Lower lobe of right lung (tissue), 2 donors: Measurements from ENCODE around the gene RAD23A. TPM values are rescaled to one million over a fixed set of nuclear protein-coding genes. Genes with fewer than 3 reads are reported as not detected.
"Not testable (repeated sequence)": the region's sequence is repeated elsewhere in the genome, so short reads cannot be mapped to it uniquely, and the experiment has no call there.

Experiments
- ATAC-seq, 2 donors: fragments of 200-7000 bp; cut with Tn5 transposase; one replicate each; pipeline ENCODE4 v1.9.1; 2020 to 2022; ENCODE audit warnings: mild to moderate bottlenecking in 2 of 2, moderate library complexity in 2 of 2
- DNase-seq: peaks from one replicate; pipeline ENCODE4 v3.0.0-alpha.2; 2020
- H3K27ac ChIP-seq: fragments of 200-600 bp; one replicate; pipeline ENCODE4 v1.8.0; 2022
- H3K27me3 ChIP-seq: fragments of 200-600 bp; one replicate; pipeline ENCODE4 v1.8.0; 2022; ENCODE audit warnings: low read depth
- H3K36me3 ChIP-seq: fragments of 200-600 bp; one replicate; pipeline ENCODE4 v1.8.0; 2022; ENCODE audit warnings: mild to moderate bottlenecking
- H3K4me1 ChIP-seq: fragments of 200-600 bp; one replicate; pipeline ENCODE4 v1.8.0; 2022
- H3K4me3 ChIP-seq: fragments of 200-600 bp; one replicate; pipeline ENCODE4 v1.8.0; 2022; ENCODE audit warnings: mild to moderate bottlenecking
- H3K9me3 ChIP-seq: fragments of 200-600 bp; one replicate; pipeline ENCODE4 v1.8.0; 2022
- intact Hi-C: fragments of 100-400 bp; cut with DNase I; formaldehyde crosslinking; loops from one replicate; pipeline ENCODE4 v1.11.0; 2022
- total RNA-seq: library from RNA; stranded (reverse); fragmentation: NEBNext Ultra II Directional; extraction: Animal tissue kit (Norgen Biotek cat#: 25700); gene quantifications from one replicate; pipeline ENCODE4 v1.2.1, GENCODE V29; 2021
- TF ChIP-seq, protein P1 (sequence below): fragments of 200-600 bp; IDR thresholded peaks from one replicate; pipeline ENCODE4 v1.8.0; 2022; ENCODE audit warnings: antibody characterized with exemption, mild to moderate bottlenecking
- donor health status: DM: no; HTN: yes; CAD: no; lungs with severe emphysema.

RAD23A gene
- total RNA-seq, 1 donor from 2014 or later = 93.3 TPM

DNA sequence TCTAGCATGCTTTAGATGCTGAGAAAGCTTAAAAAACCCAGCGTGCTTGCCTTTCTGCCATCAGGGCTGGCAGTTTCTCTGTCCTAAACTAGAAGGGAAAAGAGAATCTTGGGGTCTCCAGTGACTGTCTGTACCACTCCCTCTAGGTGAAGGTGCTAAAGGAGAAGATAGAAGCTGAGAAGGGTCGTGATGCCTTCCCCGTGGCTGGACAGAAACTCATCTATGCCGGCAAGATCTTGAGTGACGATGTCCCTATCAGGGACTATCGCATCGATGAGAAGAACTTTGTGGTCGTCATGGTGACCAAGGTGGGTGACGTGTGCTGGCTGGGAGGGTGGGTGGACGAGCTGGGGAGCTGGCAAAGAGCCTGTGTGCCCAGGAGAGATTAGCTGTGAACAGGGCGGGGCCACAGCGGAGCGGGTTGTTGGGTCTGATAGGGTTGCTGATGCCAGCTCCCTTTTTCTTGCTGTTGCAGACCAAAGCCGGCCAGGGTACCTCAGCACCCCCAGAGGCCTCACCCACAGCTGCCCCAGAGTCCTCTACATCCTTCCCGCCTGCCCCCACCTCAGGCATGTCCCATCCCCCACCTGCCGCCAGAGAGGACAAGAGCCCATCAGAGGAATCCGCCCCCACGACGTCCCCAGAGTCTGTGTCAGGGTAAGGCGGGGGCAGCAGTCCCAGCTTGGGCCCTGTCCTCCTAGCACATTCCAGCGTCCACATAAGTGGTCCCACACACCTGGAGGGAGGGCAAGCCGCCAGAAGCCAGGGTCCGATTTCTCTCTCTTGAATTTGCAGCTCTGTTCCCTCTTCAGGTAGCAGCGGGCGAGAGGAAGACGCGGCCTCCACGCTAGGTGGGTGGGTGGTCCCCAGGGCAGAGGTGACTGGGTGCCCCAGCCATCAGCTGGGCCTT, 2.3 kb downstream of the RAD23A start:
- ATAC-seq (no peak), DNase-seq (peak; percentile 48)
- H3K9me3 ChIP-seq = no peaks in the 10 kb centered on the region
- H3K36me3 ChIP-seq = peaks cover 79% of the 10 kb centered on the region
- TF ChIP-seq, protein P1, sequence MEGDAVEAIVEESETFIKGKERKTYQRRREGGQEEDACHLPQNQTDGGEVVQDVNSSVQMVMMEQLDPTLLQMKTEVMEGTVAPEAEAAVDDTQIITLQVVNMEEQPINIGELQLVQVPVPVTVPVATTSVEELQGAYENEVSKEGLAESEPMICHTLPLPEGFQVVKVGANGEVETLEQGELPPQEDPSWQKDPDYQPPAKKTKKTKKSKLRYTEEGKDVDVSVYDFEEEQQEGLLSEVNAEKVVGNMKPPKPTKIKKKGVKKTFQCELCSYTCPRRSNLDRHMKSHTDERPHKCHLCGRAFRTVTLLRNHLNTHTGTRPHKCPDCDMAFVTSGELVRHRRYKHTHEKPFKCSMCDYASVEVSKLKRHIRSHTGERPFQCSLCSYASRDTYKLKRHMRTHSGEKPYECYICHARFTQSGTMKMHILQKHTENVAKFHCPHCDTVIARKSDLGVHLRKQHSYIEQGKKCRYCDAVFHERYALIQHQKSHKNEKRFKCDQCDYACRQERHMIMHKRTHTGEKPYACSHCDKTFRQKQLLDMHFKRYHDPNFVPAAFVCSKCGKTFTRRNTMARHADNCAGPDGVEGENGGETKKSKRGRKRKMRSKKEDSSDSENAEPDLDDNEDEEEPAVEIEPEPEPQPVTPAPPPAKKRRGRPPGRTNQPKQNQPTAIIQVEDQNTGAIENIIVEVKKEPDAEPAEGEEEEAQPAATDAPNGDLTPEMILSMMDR = no peak
- no peak overlapping the region for H3K27ac ChIP-seq
- intact Hi-C loops = no loop called here
- peaks cover 46% of the 10 kb centered on the region for H3K4me1 ChIP-seq
- no peak overlapping the region for H3K4me3 ChIP-seq
- no peaks in the 10 kb centered on the region for H3K27me3 ChIP-seq

DNA sequence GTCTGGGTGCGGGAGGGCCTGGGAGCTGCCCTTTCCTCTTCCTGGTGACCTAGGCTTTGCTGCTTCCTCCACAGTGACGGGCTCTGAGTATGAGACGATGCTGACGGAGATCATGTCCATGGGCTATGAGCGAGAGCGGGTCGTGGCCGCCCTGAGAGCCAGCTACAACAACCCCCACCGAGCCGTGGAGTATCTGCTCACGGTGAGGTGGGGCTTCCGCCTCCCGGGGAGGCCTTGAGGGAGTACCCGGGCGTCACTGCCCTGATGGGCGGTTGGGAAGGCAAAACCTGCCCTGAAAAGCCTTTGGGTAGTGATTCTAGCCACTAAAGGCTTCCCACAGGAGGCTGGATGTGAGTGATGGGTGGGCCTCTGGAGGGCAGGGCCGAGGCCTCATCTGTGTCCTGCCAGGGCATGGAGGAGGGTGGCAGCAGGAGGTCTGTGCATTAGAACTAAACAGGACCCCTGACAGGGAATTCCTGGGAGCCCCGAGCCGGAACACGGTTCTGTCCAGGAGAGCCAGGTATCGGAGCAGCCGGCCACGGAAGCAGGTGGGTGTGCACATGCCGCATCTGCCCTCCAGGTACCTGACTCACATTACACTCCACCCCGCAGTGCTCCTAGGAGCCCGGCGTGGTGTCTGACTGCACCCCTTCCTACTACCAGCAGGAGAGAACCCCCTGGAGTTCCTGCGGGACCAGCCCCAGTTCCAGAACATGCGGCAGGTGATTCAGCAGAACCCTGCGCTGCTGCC, 3.1 kb downstream of the RAD23A start:
- Histone ChIP-seq H3K27me3 (no peaks in the 10 kb centered on the region), H3K9me3 (no peaks in the 10 kb centered on the region), H3K27ac (no peak overlapping the region), H3K4me1 (peaks cover 44% of the 10 kb centered on the region), H3K4me3 (no peak overlapping the region), H3K36me3 (peaks cover 78% of the 10 kb centered on the region)
- ATAC-seq (no peak), DNase-seq (no peak)
- intact Hi-C loops = no loop called here
- TF ChIP-seq, protein P1 = no peak

DNA sequence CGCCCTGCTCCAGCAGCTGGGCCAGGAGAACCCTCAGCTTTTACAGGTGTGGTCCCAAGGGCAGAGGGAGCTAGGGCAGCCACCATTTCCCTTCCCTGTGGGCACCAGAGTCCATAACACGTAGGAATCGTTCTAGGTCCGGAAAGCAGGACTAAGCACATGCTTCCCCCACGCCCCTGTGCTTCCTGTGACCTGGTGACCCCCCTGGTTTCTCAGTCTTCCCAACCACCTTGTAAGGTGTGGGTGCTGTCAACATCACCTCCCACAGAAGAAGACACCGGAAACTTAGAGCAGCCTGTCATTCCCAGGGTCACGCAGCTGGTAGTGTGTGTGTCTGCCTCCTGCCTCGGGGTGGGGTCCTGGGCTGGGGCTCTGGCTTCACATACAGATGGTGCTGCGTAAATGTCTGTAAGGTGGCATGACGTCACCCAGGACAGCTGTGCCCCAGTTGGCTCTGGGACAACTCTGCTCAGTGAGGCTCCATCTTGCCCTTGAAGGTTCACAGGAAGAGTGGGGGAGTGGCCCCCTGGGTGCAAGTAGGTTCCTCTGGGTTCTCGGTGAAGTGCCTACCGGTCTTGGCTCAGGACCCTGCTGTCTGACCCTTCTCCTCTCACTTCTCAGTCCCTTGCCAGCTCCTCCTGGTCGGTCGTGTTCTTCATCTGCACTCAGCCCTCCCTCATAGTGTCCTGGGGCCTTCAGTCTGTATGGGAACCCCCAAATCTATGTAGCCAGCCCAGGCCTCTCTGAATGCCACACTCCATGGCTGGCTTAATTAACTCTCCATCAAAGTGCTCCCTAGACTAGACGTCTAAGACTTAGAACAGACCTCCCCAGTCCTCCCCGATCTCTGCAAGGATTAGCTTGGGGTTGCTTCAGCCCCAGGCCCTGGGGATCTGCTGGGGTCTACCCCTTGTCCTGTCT, 4.0 kb downstream of the RAD23A start:
- H3K27me3 ChIP-seq = no peaks in the 10 kb centered on the region
- TF ChIP-seq, protein P1 = no peak
- H3K4me3 ChIP-seq = no peak overlapping the region
- ATAC-seq (no peak), DNase-seq (no peak)
- no peak overlapping the region for H3K27ac ChIP-seq
- H3K36me3 ChIP-seq = peaks cover 78% of the 10 kb centered on the region
- H3K4me1 ChIP-seq = peaks cover 43% of the 10 kb centered on the region
- H3K9me3 ChIP-seq = no peaks in the 10 kb centered on the region
- intact Hi-C loops = no loop called here

DNA sequence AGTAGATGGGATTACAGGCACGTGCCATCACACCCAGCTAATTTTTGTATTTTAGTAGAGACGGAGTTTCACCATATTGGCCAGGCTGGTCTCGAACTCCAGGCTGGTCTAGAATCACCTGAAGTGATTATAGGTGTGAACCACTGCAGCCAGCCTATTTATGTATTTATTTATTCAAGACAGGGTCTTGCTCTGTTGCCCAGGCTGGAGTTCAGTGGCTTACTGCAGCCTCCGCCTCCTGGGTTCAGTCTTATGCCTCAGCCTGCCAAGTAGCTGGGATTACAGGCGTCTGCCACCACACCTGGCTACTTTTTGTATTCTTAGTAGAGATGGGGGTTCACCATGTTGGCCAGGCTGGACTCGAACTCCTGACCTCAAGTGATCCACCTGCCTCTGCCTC, 6.4 kb downstream of the RAD23A start:
- peaks cover 77% of the 10 kb centered on the region for H3K36me3 ChIP-seq
- peaks cover 47% of the 10 kb centered on the region for H3K4me1 ChIP-seq
- H3K27me3 ChIP-seq, H3K27ac ChIP-seq, ATAC-seq, H3K4me3 ChIP-seq, H3K9me3 ChIP-seq, DNase-seq, intact Hi-C loops: not testable (repeated sequence)

DNA sequence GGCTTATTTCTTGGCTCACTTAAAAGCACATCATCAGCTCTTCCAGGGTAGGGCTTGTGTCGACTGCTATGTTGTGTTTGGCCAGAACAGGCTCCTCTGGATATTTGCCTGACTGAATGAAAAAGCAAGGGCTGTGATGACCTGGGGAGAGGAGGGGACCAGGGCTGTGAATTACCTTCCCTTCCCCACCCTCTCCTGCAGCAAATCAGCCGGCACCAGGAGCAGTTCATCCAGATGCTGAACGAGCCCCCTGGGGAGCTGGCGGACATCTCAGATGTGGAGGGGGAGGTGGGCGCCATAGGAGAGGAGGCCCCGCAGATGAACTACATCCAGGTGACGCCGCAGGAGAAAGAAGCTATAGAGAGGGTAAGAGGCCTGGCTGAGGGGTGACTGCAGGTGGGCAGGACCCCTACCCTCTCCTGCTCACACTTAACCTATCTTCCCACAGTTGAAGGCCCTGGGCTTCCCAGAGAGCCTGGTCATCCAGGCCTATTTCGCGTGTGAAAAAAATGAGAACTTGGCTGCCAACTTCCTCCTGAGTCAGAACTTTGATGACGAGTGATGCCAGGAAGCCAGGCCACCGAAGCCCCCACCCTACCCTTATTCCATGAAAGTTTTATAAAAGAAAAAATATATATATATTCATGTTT, 7.0 kb downstream of the RAD23A start:
- Histone ChIP-seq H3K27ac (peak overlapping the region; percentile 61), H3K4me1 (peaks cover 47% of the 10 kb centered on the region), H3K36me3 (peaks cover 75% of the 10 kb centered on the region), H3K4me3 (no peak overlapping the region), H3K9me3 (no peaks in the 10 kb centered on the region), H3K27me3 (no peaks in the 10 kb centered on the region)
- ATAC-seq = no peak
- intact Hi-C loops = no loop called here
- DNase-seq = no peak
- TF ChIP-seq, protein P1 = no peak
